Measurements from ENCODE around the gene CNBD2.

- TF ChIP-seq, protein P1, sequence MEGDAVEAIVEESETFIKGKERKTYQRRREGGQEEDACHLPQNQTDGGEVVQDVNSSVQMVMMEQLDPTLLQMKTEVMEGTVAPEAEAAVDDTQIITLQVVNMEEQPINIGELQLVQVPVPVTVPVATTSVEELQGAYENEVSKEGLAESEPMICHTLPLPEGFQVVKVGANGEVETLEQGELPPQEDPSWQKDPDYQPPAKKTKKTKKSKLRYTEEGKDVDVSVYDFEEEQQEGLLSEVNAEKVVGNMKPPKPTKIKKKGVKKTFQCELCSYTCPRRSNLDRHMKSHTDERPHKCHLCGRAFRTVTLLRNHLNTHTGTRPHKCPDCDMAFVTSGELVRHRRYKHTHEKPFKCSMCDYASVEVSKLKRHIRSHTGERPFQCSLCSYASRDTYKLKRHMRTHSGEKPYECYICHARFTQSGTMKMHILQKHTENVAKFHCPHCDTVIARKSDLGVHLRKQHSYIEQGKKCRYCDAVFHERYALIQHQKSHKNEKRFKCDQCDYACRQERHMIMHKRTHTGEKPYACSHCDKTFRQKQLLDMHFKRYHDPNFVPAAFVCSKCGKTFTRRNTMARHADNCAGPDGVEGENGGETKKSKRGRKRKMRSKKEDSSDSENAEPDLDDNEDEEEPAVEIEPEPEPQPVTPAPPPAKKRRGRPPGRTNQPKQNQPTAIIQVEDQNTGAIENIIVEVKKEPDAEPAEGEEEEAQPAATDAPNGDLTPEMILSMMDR (IDR thresholded peaks at IDR 0.05; ENCODE audit: poor library complexity, severe bottlenecking): no peak
- TF ChIP-seq TAF1 (IDR thresholded peaks at IDR 0.05; ENCODE audit: low read depth): no peak
Observed at GRCh38 chr20:36062799-36063198, 94.4 kb downstream of the CNBD2 start.

Data from neural cell (in vitro differentiated cells).